IPS-11a (cell line): ENCODE data around the gene RBM43.
"Not testable (repeated sequence)": the region's sequence is repeated elsewhere in the genome, so short reads cannot be mapped to it uniquely, and the experiment has no call there.

Source experiments
- H3K4me3 ChIP-seq: one replicate; pipeline ENCODE4 v1.5.1; 2013; ENCODE audit warnings: low read depth, low read length, control low read depth

The RBM43 gene

DNA sequence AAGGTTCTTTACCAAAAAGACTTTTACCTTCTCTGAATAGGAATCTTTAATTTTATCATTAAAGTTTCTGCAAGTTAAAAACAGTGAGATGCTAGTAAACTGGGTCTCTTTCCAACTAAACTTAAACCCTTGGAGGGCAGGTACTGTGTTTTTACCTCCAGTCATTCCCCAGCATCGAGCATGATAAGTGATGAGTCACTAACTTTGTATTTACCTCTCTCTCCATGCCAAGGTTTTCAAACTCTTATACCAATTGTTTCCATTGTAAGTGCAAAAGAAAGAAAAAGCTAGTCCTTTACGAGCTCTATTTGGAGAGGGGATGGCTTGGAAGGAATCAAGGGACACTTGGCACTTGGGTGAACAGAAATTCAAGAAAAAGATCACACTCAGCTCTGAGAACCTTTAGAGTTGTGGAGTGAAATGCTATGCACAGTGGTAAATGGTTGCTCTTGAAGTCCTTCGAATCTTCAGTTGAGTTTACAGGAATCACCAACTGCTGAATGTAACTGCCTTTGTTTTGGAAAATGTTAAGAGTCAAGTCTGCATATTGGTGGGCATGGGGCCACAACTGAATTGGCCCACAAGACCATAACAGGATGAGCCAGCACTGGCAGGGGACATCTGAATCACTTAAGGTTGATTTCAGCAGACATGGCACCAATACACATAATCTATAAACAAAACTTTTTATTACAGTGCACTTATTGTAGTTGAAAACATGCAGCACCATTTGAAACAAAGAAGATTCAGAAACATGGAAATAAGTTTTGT is 8.3 kb upstream of the RBM43 start:
- no peak overlapping the region for H3K4me3 ChIP-seq

DNA sequence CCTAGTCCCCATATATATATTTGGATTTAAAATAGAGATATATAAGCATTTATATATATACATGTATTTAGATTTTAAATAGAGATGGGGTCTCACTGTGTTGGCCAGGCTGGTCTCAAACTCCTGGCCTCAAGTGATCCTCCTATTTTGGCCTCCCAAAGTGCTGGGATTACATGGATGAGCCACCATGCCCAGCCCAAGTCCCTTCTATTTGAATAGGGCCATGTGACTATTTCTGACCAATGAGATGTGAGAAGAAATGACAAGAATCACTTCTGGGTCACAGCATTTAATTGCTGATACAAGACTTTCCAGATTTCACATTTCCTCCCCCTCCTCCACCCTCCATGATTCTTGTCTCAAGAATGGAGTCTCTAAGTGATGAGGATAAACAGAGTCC is 6.4 kb upstream of the RBM43 start:
- H3K4me3 ChIP-seq: no peak overlapping the region

GRCh38 chr2:151267537-151267936 is 5.9 kb upstream of the RBM43 start:
- no peak overlapping the region for H3K4me3 ChIP-seq

DNA sequence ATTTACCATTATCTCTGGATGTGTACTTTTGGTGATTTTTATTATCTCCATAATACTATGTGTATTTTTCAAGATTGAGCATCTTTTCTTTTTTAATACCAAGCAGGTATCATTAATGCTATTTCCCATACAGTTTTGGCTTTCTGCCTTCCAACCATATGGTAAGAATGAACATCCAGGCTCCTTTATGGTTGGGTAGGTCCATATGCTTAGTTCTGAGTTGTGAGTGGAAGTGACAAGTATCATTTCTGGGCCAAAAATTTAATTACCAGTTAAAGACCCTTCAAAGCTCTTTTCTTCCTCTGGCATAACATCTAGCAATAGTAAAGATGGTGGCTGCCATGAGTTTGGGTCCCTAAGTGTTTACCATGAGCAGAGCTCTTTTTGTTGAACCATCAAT is 4.3 kb upstream of the RBM43 start:
- no peak overlapping the region for H3K4me3 ChIP-seq

GRCh38 chr2:151264157-151264825 is 2.6 kb upstream of the RBM43 start:
- H3K4me3 ChIP-seq: no peak overlapping the region

DNA sequence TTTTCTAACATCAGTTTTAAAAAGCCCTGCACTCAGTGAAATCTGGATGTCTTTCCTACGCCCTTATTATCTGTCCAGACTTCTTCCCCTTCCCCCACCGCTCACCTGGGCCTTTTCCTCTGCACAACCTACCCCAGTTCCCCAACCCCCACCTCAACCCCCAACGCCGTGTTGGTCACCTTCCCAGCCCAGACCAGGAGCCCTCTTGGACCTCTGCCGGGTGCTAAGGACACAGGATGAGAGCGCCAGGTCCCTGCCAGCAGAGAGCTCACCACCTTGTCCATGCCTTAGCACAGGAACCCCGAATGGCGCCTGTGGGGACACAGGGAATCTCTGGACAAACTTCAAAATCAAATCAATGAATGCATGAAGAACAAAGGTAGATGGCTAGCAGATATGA is 966 bp upstream of the RBM43 start:
- no peak overlapping the region for H3K4me3 ChIP-seq

DNA sequence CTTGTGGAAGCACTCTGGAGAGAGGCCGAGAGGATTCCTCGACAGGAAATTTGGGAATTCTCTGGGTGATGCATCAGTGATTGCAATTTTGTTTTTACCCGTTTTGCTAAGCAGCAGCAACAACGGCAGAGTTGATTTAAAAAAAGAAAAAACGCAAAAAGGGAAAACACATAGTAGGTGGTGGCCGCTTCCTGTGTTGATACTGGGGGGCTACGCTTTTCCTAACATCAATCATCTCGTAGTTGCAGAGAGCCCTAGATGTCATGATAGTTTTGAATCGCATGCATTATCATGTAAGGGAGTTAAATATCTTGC is 271 bp upstream of the RBM43 start:
- H3K4me3 ChIP-seq: peak overlapping the region; percentile 57

GRCh38 chr2:151260573-151261230 is 961 bp downstream of the RBM43 start:
- peak overlapping the region; percentile 57 for H3K4me3 ChIP-seq

- no peak overlapping the region for H3K4me3 ChIP-seq
Observed at GRCh38 chr2:151258121-151258520, 3.5 kb downstream of the RBM43 start.

- no peak overlapping the region for H3K4me3 ChIP-seq
Observed at GRCh38 chr2:151252646-151253045, 9.0 kb downstream of the RBM43 start.

GRCh38 chr2:151251012-151251411 is 10.7 kb downstream of the RBM43 start:
- no peak overlapping the region for H3K4me3 ChIP-seq

DNA sequence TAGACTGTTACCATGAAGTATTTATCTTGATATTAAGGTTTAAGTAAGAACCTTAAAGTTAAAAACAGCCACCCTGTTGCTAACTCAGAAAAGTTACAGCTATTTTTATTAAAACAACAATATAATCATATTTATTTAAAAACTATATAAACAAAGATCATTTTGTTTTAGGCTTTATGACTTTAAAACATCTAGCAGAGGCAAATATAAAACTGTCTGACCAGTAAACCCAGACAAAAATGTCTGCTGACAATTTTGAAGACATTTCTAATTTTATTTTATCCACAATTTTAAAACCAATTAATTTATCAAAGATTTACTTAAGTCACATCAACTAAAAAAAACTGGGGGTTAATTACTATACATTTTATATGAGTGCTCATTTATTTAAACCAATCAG is 14.2 kb downstream of the RBM43 start:
- H3K4me3 ChIP-seq: no peak overlapping the region

- no peak overlapping the region for H3K4me3 ChIP-seq
Observed at GRCh38 chr2:151246152-151246551, 15.5 kb downstream of the RBM43 start.

- H3K4me3 ChIP-seq: no peak overlapping the region
Observed at GRCh38 chr2:151243468-151243867, 18.2 kb downstream of the RBM43 start.

DNA sequence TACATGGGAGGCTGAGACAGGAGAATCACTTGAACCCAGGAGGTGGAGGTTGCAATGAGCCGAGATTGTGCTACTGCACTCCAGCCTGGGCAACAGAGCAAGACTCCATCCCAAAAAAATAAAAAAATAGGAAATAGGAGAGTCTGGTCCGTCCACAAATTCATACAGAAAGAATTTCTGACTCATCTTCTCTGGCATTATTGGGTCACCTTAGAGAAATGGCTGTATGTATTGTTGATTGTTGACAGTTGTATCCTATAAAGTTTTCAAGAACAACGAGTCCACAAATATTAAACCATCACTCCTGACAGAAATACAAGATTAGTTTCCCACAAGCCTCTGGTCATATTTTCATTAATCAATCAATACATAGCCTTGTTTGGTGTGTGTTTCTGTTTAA is 20.4 kb downstream of the RBM43 start:
- H3K4me3 ChIP-seq: no peak overlapping the region

GRCh38 chr2:151240433-151240832 is 21.2 kb downstream of the RBM43 start:
- no peak overlapping the region for H3K4me3 ChIP-seq

GRCh38 chr2:151239624-151240023 is 22.0 kb downstream of the RBM43 start:
- no peak overlapping the region for H3K4me3 ChIP-seq

DNA sequence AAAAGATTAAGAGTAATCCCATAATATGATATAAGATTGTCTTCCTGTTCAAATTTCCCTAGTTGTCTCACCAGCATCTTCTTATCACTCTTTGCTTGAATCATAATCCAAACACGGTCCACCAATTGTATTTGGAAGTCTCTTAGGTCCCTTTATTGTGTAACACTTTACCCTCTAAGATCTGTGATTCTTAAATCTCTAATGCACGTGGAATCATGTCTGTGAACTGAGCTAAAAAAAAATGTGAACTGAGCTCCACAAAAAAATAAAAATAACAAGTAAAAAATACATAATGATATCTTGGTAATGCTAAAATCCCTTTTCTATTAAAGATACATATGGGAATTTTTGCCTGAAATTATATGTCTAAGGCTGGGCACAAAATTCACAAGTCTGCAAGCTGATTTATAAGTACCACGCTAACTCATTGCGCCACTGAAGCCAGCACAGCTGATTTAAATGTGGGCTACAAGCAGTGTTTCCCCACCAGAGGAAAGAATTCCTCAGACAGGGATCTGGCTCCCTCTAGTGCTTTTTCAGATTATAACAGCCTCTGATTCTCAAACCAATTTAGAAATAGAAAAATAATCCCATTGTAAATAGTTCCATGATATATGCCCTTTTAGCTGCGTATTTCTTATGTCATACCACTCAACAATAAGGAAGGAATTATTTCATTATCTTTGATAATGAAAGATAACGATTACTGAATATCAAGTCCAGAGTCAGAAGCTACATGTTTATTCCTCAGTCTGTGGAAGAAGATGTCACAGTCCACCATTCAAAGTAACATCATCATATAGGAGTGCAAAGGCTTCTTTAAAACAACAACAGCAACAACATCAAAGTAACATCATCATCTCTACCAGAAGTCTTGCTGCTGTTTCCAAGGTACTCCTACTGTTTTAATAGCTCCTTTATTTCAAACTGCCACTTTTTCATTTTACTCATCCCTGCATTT is 22.9 kb downstream of the RBM43 start:
- H3K4me3 ChIP-seq: no peak overlapping the region

DNA sequence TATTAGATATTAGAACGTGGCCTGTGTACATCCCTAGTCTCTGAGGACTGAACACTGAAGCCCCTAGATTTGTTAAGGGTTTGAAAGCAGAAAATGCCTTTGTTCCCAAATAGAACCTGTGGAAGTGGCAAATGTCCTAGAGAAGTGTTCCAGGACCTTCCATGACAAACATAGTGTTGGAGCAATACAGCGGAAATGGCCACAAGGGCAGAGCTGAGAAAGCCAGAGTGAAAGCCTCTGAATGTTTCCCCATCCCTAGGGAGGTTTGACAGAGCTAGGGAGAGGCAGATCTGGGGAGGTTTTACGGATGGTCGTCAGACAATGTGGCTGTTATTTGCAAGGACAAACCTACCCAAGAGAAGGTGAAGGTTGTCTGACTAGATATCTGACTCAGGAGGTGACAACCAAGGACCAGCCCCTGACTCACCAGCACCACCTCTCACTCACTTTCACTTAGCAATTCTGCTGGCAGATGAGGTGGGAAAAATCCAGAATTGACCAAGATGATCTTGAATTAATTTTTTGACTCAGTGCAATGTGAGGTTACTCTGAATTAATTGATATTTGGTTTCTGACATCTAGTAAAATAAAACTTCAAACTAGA is 24.1 kb downstream of the RBM43 start:
- no peak overlapping the region for H3K4me3 ChIP-seq

DNA sequence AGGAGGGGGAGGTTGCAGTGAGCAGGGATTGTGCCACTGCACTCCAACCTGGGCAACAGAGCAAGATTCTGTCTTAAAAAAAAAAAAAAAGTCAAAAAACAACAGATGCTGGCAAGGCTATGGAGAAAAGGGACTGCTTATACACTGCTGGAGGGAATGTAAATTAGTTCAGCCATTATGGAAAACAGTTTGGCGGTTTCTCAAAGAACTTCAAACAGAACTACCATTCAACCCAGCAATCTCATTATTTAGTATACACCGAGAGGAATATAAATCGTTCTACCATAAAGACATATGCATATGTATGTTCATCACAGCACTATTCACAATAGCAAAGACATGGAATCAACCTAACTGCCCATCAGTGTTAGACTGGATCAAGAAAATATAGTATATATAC is 27.9 kb downstream of the RBM43 start:
- not testable (repeated sequence) for H3K4me3 ChIP-seq

DNA sequence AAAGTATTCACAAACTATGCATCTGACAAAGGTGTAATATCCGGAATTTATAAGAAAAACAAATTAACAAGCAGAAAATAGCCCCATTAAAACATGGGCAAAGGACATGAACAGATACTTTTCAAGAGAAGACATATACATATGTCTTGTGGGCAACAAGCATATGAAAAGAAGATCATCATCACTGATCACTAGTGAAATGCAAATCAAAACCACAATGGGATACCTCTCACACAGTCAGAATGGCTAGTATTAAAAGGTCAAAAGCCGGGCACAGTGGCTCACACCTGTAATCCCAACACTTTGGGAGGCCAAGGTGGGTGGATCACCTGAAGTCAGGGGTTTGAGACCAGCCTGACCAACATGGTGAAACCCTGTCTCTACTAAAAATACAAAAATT is 28.4 kb downstream of the RBM43 start:
- not testable (repeated sequence) for H3K4me3 ChIP-seq
